A673 (cell line): ENCODE results near the gene ABCA7. TPM values are rescaled to one million over a fixed set of nuclear protein-coding genes. Genes with fewer than 3 reads are reported as not detected.
A peak's percentile ranks its signal among the peaks of the same experiment; 100 is the strongest.

Experiments
- BruUV-seq: library from RNA; stranded (reverse); fragments of 400-500 nt; replicated peaks from 2 replicates; lab custom pipeline; 2021; lab: Mats Ljungman, UMichigan
- CTCF ChIA-PET: fragments of 300-600 bp; sonication (Branson Sonifier 250); formaldehyde crosslinking; loops from one replicate; lab custom pipeline; 2022; ENCODE audit warnings: antibody characterized with exemption; lab: Charles Lee
- POLR2A ChIA-PET: fragments of 300-600 bp; sonication (Branson Sonifier 250); formaldehyde crosslinking; loops from one replicate; lab custom pipeline; 2022; ENCODE audit warnings: antibody characterized with exemption; ENCODE audit not compliant: low non-redundant PET; lab: Charles Lee
- DNase-seq: peaks from one replicate; pipeline ENCODE4 v3.0.0-alpha.2; 2015; ENCODE audit warnings: low spot score
- H3K27ac ChIP-seq: fragments of 200-600 bp; sonication (generic); 2 replicates; pipeline ENCODE4 v1.5.1; 2016; ENCODE audit warnings: mixed run types, low read depth, mild to moderate bottlenecking, mixed read lengths, antibody characterized with exemption, low read length; ENCODE audit not compliant: poor library complexity, severe bottlenecking
- H3K27me3 ChIP-seq: fragments of 200-600 bp; sonication (generic); replicated peaks from 2 replicates; pipeline ENCODE4 v1.6.1; 2017; ENCODE audit warnings: mixed run types, low read depth, mild to moderate bottlenecking, mixed read lengths, antibody characterized with exemption, low read length; ENCODE audit not compliant: insufficient read depth, poor library complexity
- H3K36me3 ChIP-seq: fragments of 200-600 bp; sonication (generic); 2 replicates; pipeline ENCODE4 v1.6.1; 2016; ENCODE audit warnings: mixed run types, mild to moderate bottlenecking, mixed read lengths, antibody characterized with exemption, low read length; ENCODE audit not compliant: insufficient read depth, poor library complexity, severe bottlenecking
- H3K4me1 ChIP-seq: fragments of 200-600 bp; sonication (generic); 2 replicates; pipeline ENCODE4 v1.6.1; 2017; ENCODE audit warnings: mixed run types, mild to moderate bottlenecking, mixed read lengths, antibody characterized with exemption, low read length; ENCODE audit not compliant: insufficient read depth, poor library complexity, severe bottlenecking
- H3K4me3 ChIP-seq: fragments of 200-600 bp; sonication (generic); 2 replicates; pipeline ENCODE4 v1.5.1; 2016; ENCODE audit warnings: low read depth, mixed run types, mild to moderate bottlenecking, mixed read lengths, low read length; ENCODE audit not compliant: poor library complexity, severe bottlenecking
- H3K9me3 ChIP-seq: fragments of 200-600 bp; sonication (generic); 2 replicates; pipeline ENCODE4 v1.6.1; 2016; ENCODE audit warnings: mixed run types, low read depth, mild to moderate bottlenecking, mixed read lengths, antibody characterized with exemption, low read length; ENCODE audit not compliant: poor library complexity, severe bottlenecking
- EZH2 ChIP-seq: fragments of 200-600 bp; sonication (generic); IDR thresholded peaks from 2 replicates; pipeline ENCODE4 v1.6.1; 2017; ENCODE audit warnings: borderline replicate concordance, low read depth, mild to moderate bottlenecking, mixed read lengths, antibody characterized with exemption, low read length; ENCODE audit not compliant: poor library complexity, severe bottlenecking
- intact Hi-C: fragments of 100-400 bp; cut with micrococcal nuclease; formaldehyde crosslinking; loops from one replicate; pipeline ENCODE4 v1.10.0; 2022; ENCODE audit not compliant: unreplicated experiment
- total RNA-seq: library from RNA; stranded (reverse); gene quantifications from 2 replicates; pipeline ENCODE4 v1.2.3, GENCODE V29; 2021
- TF ChIP-seq, protein P1 (sequence below): fragments of 300-800, 200-600 bp; sonication (generic); conservative IDR thresholded peaks from 2 replicates; pipeline ENCODE4 v1.5.1; 2017; ENCODE audit warnings: low read depth, mild to moderate bottlenecking, antibody characterized with exemption, low read length, moderate library complexity, mixed read lengths

The ABCA7 gene
- total RNA-seq, 1 experiment from 2014 or later = 12.0 TPM

DNA sequence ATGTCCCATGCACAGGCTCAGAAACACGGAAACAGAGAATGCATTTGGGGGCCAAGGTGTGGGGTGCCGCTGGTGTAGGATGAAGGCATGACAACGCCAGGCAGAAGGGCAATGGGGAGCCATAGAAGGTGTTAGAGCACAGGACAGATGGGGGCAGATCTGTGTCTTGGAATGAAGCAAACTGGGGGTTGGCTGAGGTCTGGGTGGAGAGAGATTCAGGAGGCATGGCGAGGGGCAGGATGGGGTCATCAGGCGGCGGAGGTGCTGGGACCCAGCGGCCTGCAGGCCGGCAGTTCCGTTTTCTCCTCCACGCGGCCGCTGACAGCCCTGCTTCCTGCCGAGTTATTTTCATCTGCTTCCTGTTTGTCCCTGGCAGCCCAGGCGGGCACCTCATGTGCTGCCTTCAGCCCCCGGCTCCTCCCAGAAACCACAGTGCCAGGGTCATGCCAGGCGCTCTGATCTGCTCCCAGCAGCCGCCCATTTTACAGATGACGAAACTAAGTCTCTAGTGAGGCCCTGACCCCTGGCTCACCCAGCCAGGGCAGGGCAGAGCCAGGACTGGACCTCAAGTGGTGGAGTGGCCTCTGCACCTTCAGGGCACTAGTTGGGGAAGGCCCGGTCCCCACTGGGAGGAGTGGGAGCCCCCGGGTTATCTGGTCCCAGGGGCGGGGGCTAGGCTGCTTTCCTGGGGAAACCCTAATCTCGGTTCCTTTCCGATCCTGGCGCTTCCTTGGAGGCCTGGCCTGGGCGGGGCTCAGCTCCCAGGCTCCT is 29.3 kb downstream of the ABCA7 start:
- intact Hi-C loops = no loop called here
- Histone ChIP-seq H3K9me3 (no peaks in the 10 kb centered on the region), H3K36me3 (no peaks in the 10 kb centered on the region), H3K4me1 (peaks cover 29% of the 10 kb centered on the region), H3K27me3 (peaks cover 7% of the 10 kb centered on the region), H3K4me3 (no peak overlapping the region), H3K27ac (no peak overlapping the region)
- BruUV-seq = no TSS peak
- CTCF ChIA-PET = no interaction called here
- POLR2A ChIA-PET = no interaction called here
- TF ChIP-seq EZH2 = no peak
- TF ChIP-seq, protein P1, sequence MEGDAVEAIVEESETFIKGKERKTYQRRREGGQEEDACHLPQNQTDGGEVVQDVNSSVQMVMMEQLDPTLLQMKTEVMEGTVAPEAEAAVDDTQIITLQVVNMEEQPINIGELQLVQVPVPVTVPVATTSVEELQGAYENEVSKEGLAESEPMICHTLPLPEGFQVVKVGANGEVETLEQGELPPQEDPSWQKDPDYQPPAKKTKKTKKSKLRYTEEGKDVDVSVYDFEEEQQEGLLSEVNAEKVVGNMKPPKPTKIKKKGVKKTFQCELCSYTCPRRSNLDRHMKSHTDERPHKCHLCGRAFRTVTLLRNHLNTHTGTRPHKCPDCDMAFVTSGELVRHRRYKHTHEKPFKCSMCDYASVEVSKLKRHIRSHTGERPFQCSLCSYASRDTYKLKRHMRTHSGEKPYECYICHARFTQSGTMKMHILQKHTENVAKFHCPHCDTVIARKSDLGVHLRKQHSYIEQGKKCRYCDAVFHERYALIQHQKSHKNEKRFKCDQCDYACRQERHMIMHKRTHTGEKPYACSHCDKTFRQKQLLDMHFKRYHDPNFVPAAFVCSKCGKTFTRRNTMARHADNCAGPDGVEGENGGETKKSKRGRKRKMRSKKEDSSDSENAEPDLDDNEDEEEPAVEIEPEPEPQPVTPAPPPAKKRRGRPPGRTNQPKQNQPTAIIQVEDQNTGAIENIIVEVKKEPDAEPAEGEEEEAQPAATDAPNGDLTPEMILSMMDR = no peak
- no peak for DNase-seq

DNA sequence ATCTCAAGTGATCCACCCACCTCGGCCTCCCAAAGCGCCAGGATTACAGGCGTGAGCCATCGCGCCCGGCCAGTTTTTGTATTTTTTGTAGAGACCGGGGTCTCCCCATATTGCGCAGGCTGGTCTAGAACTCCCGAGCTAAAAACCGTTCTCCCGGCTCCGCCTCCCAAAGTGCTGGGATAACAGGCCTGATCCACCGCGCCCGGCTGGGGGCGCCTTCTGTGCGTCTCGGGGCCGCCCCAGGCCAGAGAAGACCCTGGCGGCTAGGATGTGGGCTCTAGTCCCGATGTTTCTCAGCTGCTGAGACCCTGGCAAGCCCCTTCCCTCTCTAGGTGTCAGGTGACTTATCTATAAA is 30.6 kb downstream of the ABCA7 start:
- DNase-seq = peak; percentile 73
- peak overlapping the region; percentile 32 for H3K4me3 ChIP-seq
- intact Hi-C loops = no loop called here
- peaks cover 7% of the 10 kb centered on the region for H3K27me3 ChIP-seq
- TF ChIP-seq EZH2 = no peak
- TF ChIP-seq, protein P1 = peak; percentile 53
- H3K27ac ChIP-seq = no peak overlapping the region
- CTCF ChIA-PET = interaction anchor here (0.5 to 1.0 kb wide), 2 partner anchors 31 to 89 kb away, joined by 3 to 5 read pairs; partner anchors contain the start of gene ABCA7
- H3K4me1 ChIP-seq = peaks cover 27% of the 10 kb centered on the region
- no peaks in the 10 kb centered on the region for H3K36me3 ChIP-seq
- no peaks in the 10 kb centered on the region for H3K9me3 ChIP-seq
- POLR2A ChIA-PET = no interaction called here
- BruUV-seq = no TSS peak

DNA sequence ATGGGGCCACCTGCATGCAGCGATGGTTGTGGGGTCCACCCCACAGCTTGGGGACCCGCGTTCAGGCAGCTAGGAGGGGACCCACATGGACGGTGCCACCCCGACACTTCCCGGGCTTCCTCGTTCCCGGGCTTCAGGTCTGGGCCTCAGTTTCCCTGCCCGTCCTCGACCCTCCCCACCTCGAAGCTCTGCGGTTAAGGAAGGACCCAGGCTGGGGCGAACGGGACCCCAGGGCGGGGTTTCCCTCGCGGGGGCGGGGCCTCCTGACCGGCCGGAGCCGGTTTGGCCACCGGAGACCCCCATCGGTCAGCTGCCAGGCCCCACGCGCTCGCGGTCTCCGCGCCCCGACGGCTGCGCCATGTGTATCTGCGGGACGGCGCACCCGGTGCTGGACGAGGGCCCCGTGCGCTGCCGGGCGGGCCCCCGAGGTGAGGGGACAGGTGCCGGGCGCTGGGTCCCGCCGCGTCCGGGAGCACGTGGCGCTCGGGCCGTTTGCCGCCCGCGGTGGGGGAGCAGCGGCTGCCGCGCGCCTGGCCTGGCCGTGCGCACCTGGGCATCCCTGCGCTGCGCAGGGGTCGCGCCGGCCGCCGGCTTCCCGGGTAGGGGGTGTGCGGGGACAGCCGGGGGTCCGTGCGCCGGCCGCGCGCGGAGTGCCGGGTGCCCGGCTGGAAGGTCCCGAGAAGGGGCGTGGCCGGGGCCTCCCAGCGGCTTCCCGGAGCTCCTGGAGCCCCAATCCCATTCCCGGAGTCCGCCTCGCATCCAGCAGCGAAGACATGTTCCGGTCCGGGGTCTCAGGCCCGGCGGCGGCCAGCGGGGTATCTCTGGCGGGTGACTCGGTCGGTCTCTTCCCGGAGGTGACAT is 31.3 kb downstream of the ABCA7 start:
- H3K4me1 ChIP-seq = peaks cover 27% of the 10 kb centered on the region
- H3K27me3 ChIP-seq = peaks cover 7% of the 10 kb centered on the region
- TF ChIP-seq EZH2 = no peak
- TF ChIP-seq, protein P1 = no peak
- H3K4me3 ChIP-seq = peak overlapping the region; percentile 32
- H3K36me3 ChIP-seq = no peaks in the 10 kb centered on the region
- intact Hi-C loops = no loop called here
- CTCF ChIA-PET = interaction anchor here (1.0 kb wide), 1 partner anchor 31 kb away, joined by 5 read pairs; the partner anchor contains the start of gene ABCA7
- no TSS peak for BruUV-seq
- no peak for DNase-seq
- POLR2A ChIA-PET = no interaction called here
- H3K27ac ChIP-seq = no peak overlapping the region
- no peaks in the 10 kb centered on the region for H3K9me3 ChIP-seq
